AG04450 (cell line): Measurements from ENCODE around the gene ADAT3. TPM values are rescaled to one million over a fixed set of nuclear protein-coding genes. Genes with fewer than 3 reads are reported as not detected.
A peak's percentile ranks its signal among the peaks of the same experiment; 100 is the strongest.
"Not testable (repeated sequence)": the region's sequence is repeated elsewhere in the genome, so short reads cannot be mapped to it uniquely, and the experiment has no call there.

ENCODE experiments used
- CTCF ChIA-PET: fragments of 300-600, 350-600 bp; formaldehyde crosslinking; extraction: SDS; loops from one replicate; lab custom pipeline; 2022; ENCODE audit warnings: antibody characterized with exemption, inconsistent platforms; lab: Charles Lee
- POLR2A ChIA-PET: fragments of 350-600 bp; formaldehyde crosslinking; extraction: SDS; loops from one replicate; lab custom pipeline; 2021; ENCODE audit warnings: antibody characterized with exemption, inconsistent platforms; lab: Yijun Ruan, JAX
- DNase-seq: peaks from one replicate; pipeline ENCODE4 v3.0.0-alpha.2; 2011; ENCODE audit warnings: low read depth, low spot score
- H3K27ac ChIP-seq: one replicate; pipeline ENCODE4 v1.5.1; 2012; ENCODE audit warnings: low read depth, low read length, control low read depth
- H3K27me3 ChIP-seq: one replicate; pipeline ENCODE4 v1.6.0; 2012; ENCODE audit warnings: low read length; ENCODE audit not compliant: control insufficient read depth, insufficient read depth
- H3K4me3 ChIP-seq: 2 replicates; pipeline ENCODE4 v1.5.1; 2011; ENCODE audit warnings: mild to moderate bottlenecking, low read depth, low read length, control low read depth
- H3K9me3 ChIP-seq: 2 replicates; pipeline ENCODE4 v1.5.1; 2012; ENCODE audit warnings: low read length; ENCODE audit not compliant: control insufficient read depth, insufficient read depth
- polyA plus RNA-seq: library from polyadenylated mRNA; depleted of rRNA; stranded (reverse); fragments of >200 nt; gene quantifications from 2 replicates; pipeline ENCODE4 v1.2.3, GENCODE V29; 2011
- TF ChIP-seq, protein P1 (sequence below): IDR thresholded peaks from 2 replicates; pipeline ENCODE4 v1.5.1; 2011; ENCODE audit warnings: low read depth, low read length, control low read depth, inconsistent platforms

The ADAT3 gene
- polyA plus RNA-seq, 1 experiment: 0.35 TPM

- Histone ChIP-seq H3K9me3 (no peaks in the 10 kb centered on the region; the same call in 1 of the 2 replicates), H3K27ac (no peak overlapping the region), H3K27me3 (no peaks in the 10 kb centered on the region), H3K4me3 (peak overlapping the region; percentile 86)
- CTCF ChIA-PET: no interaction called here
- TF ChIP-seq, protein P1, sequence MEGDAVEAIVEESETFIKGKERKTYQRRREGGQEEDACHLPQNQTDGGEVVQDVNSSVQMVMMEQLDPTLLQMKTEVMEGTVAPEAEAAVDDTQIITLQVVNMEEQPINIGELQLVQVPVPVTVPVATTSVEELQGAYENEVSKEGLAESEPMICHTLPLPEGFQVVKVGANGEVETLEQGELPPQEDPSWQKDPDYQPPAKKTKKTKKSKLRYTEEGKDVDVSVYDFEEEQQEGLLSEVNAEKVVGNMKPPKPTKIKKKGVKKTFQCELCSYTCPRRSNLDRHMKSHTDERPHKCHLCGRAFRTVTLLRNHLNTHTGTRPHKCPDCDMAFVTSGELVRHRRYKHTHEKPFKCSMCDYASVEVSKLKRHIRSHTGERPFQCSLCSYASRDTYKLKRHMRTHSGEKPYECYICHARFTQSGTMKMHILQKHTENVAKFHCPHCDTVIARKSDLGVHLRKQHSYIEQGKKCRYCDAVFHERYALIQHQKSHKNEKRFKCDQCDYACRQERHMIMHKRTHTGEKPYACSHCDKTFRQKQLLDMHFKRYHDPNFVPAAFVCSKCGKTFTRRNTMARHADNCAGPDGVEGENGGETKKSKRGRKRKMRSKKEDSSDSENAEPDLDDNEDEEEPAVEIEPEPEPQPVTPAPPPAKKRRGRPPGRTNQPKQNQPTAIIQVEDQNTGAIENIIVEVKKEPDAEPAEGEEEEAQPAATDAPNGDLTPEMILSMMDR: no peak
- no peak for DNase-seq
- POLR2A ChIA-PET: no interaction called here
Observed at GRCh38 chr19:1883784-1884183, 21.4 kb upstream of the ADAT3 start.

GRCh38 chr19:1884291-1884718, 20.9 kb upstream of the ADAT3 start:
- ChIA-PET POLR2A (interaction anchor here (0.9 kb wide), 1 partner anchor 9 kb away, joined by 5 read pairs; no protein-coding TSS in a partner anchor), CTCF (no interaction called here)
- Histone ChIP-seq H3K27ac (peak overlapping the region; percentile 31), H3K9me3 (no peaks in the 10 kb centered on the region; the same call in 1 of the 2 replicates), H3K4me3 (peak overlapping the region; percentile 86), H3K27me3 (no peaks in the 10 kb centered on the region)
- no peak for DNase-seq
- TF ChIP-seq, protein P1: no peak

DNA sequence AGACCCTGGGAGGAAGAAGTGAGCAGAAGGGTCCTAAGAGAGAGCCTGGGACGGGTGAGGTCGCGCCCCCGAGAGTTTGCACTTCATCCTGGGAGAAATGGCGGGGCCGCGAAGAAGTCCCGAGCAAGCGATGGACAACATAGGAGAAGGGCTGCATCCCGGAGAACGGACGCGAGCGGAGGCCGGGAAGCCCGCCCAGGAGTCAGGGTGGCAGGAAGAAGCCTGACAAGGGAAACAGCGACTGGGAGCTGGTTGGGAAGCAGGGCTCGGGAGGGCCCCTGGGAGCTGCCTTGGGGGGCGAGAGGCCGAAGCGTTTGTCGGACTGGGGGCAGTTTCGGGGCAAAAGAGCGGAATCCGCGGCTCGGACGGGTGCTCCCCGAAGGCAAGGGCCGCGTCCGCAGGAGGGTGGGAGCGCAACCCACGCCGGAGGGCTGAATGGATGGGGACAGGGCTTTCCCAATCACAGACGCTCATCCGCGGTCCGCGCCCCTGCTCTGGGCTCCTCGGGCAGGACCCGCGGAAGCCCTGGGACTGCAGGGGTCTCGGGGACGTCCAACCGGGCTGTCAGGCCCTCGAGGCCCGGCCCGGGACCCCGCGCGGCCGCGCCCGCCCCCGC, 20.4 kb upstream of the ADAT3 start:
- Histone ChIP-seq H3K27me3 (no peaks in the 10 kb centered on the region), H3K4me3 (peak overlapping the region; percentile 86), H3K27ac (peak overlapping the region; percentile 31), H3K9me3 (no peaks in the 10 kb centered on the region; the same call in 1 of the 2 replicates)
- POLR2A ChIA-PET: interaction anchor here (0.6 to 0.9 kb wide), 3 partner anchors 9 to 96 kb away, joined by 3 to 5 read pairs (median 4); no protein-coding TSS in a partner anchor
- CTCF ChIA-PET: interaction anchor here (0.6 to 1.4 kb wide), 3 partner anchors 12 to 20 kb away, joined by 4 read pairs; no protein-coding TSS in a partner anchor
- TF ChIP-seq, protein P1: no peak
- no peak for DNase-seq

DNA sequence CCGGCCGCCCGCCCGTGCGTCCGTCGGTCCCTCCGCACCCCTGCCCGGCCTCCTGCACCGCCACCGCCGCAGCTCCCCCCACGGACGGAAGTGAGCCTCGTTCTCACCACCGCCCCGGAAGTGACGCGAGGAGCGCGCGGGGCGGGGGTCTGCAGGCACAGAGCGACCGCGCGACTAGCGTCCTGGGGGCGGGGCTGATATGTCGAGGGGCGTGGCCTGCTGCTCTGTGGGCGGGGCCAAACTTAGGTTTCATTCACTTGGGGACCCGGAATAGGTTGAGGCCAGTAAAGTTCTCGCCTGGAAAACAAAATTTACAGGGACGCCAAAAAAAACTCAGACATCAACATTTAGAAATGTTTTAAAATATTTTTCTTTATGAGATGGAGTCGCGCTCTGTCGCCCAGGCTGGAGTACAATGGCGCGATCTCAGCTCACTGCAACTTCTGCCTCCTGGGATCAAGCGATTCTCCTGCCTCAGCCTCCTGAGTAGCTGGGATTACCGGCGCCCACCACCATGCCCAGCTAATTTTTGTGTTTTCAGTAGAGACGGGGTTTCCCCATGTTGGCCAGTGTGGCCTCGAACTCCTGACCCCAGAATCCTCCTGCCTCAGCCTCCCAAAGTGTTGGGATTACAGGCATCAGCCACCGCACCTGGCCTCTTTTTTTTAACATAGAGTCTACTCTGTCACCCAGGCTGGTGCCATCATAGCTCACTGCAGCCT, 19.6 kb upstream of the ADAT3 start, which contains the start of gene ABHD17A:
Gene ABHD17A, minus strand, starts transcription at position 99 of the 722 bp plus-strand sequence. CDS start 3,930 bp downstream, outside the sequence.
- peak within 1 kb of the TSS; percentile 86 for H3K4me3 ChIP-seq
- ChIA-PET CTCF (interaction anchor here (0.6 to 1.4 kb wide), 3 partner anchors 12 to 21 kb away, joined by 4 read pairs; no protein-coding TSS in a partner anchor), POLR2A (interaction anchor here (0.6 to 0.9 kb wide), 3 partner anchors 9 to 95 kb away, joined by 3 to 5 read pairs (median 4); no protein-coding TSS in a partner anchor)
- not testable (repeated sequence) for H3K27me3 ChIP-seq, H3K9me3 ChIP-seq
- peak within 1 kb of the TSS; percentile 31 for H3K27ac ChIP-seq
- peak; percentile 72 for DNase-seq

GRCh38 chr19:1886360-1886759, 18.8 kb upstream of the ADAT3 start:
- POLR2A ChIA-PET, H3K27ac ChIP-seq: not testable (repeated sequence)
- CTCF ChIA-PET: interaction anchor here (1.4 kb wide), 1 partner anchor 11 kb away, joined by 4 read pairs; no protein-coding TSS in a partner anchor

More at GRCh38 chr19:1886360-1886759, 18.8 kb upstream of the ADAT3 start:
- H3K9me3 ChIP-seq, H3K4me3 ChIP-seq, DNase-seq, H3K27me3 ChIP-seq: not testable (repeated sequence)
